Hippocampal formation (tissue), 2 donors: ENCODE measurements around the gene AMZ1.
A peak's percentile ranks its signal among the peaks of the same experiment; 100 is the strongest.
"Not testable (repeated sequence)": the region's sequence is repeated elsewhere in the genome, so short reads cannot be mapped to it uniquely, and the experiment has no call there.

ENCODE experiments used
- DNase-seq, 2 donors: peaks; one replicate each; lab custom pipeline; 2025; lab: John Stamatoyannopoulos, UW

The AMZ1 gene

GRCh38 chr7:2711895-2712675 is 24.1 kb downstream of the AMZ1 start:
- no peak for DNase-seq

- DNase-seq, result no peak
Measured at GRCh38 chr7:2713370-2713769, 25.4 kb downstream of the AMZ1 start.

DNA sequence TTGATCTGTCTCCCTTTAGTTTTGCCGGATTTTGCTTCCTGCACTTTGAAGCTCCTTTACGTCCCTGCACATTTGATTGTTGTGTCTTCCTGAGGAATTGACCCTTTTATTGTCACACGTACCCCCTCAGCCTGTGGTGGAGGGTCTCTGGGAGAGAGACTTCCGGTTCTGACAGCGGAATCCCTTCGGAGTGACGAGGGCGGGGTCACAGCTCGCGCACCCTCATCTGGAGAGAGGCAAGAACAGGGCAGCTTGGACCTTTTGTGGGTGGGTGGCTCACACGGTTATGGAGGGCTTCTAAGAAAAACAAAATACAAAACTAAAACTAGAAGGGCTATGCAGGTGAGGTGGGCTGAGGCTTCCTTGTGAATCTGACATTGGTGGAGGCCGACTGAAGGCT is 26.0 kb downstream of the AMZ1 start:
- DNase-seq, result no peak

GRCh38 chr7:2714636-2715035 is 26.6 kb downstream of the AMZ1 start:
- no peak for DNase-seq

- DNase-seq, result no peak
Measured at GRCh38 chr7:2715341-2716231, 27.6 kb downstream of the AMZ1 start.

- no peak for DNase-seq
Measured at GRCh38 chr7:2716488-2716887, 28.5 kb downstream of the AMZ1 start.

GRCh38 chr7:2716906-2717292 is 28.9 kb downstream of the AMZ1 start:
- DNase-seq, result no peak

GRCh38 chr7:2717293-2718261 is 29.6 kb downstream of the AMZ1 start:
- DNase-seq, result no peak

GRCh38 chr7:2718296-2718965 is 30.4 kb downstream of the AMZ1 start:
- DNase-seq, result no peak

GRCh38 chr7:2719007-2719406 is 31.0 kb downstream of the AMZ1 start:
- peak in 1 of 2 donors; percentile 30 for DNase-seq

GRCh38 chr7:2720024-2720423 is 32.0 kb downstream of the AMZ1 start:
- no peak for DNase-seq

- no peak for DNase-seq
Measured at GRCh38 chr7:2721842-2722241, 33.8 kb downstream of the AMZ1 start.

DNA sequence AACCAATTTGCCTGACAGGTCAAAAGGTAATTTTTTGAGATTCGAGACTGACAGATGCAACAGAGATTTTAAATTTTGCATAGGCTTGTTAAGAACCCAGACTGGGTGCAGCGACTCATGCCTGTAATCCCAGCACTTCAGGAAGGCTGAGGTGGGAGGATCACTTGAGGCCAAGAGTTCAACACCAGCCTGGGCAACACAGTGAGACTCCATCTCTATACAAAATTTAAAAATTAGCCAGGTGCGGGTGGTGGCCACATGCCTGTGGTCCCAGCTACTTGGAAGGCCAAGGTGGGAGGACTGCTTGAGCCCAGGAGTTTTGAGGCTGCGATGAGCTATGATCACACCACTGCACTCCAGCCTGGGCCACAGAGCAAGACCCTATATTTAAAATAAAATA is 34.6 kb downstream of the AMZ1 start:
- DNase-seq, result no peak

DNA sequence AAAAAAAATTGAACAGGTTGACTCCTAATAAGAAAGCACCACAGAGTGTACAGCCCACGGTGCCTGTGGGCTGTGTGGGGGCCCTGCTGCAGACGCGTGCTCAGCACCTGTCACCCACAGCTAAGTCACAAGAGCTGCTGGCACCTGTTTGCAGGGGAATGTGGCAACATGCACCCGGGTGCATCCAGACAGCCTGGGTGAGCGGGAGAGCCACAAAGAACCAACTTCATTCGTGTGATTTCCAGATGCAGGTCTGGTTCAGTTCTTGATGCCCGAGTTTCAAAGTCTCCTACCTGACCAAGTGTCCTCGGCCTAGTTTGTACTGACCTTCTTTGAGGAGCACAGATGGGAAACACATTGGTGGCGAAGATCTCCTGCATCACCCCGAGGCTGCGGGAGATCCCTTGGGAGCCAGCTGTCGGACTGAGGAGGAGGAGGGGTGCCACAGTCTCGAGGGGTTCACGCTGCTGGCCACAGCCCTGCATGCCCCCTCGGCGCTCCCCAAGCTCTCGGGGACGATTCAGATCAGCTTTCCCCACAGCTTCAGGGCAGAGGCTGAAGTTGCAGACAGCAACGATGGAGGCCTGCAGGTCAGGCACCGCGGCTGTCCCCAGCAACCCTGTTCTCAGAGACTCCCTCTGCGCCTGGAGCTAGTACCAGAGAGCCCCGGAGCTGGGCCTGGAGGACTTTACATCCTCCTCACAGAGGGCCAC is 35.3 kb downstream of the AMZ1 start:
- no peak for DNase-seq

- not testable (repeated sequence) for DNase-seq
Measured at GRCh38 chr7:2724036-2724435, 36.0 kb downstream of the AMZ1 start.

- no peak for DNase-seq
Measured at GRCh38 chr7:2724453-2725177, 36.6 kb downstream of the AMZ1 start.

DNA sequence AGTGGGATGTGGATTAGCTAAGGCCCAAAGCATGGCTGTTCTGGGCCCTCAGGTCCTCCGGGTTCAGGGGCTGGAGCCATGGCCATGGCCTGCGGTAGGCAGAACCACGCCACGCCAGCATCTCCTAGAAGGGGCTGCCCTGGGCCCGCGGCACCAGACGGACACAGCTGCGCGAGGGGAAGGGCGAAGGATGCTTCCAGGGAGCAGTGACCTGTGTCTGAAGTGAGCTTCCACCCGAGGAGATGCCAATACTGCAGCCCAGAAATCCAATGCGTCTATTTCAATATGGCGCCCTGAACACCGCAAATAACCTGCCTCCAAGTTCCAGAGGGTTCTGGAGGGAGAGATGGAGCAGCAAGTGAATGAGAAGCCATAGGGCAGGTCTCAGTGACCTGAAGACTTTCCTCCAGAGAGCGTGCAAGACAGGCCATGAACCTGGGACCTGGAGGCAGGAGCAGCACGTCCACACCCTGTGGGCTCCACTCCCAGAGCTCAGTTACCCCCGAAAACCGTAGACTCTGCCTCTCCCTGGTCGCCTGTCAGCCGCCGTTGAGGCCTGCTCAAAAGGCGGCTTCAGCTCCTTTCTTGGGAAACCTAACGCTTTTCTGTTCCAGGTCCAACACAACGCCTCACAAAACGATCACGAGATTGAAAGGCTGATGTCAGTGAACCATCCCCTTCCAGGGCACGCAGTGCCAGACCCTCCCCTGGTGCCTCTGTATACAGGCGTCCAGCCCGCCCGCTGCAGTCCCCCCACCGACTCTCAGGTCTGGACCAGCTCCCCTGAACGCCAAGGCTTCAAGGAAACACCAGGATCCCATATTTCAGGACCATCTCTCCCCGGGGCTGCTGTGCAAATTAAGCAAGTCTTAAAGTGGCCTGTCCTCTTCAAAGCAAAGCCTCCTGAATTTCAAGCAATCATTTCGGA is 37.4 kb downstream of the AMZ1 start:
- no peak for DNase-seq

GRCh38 chr7:2726316-2727018 is 38.5 kb downstream of the AMZ1 start:
- DNase-seq, result no peak
